ENCODE measurements around the gene PRKD2. TPM values are rescaled to one million over a fixed set of nuclear protein-coding genes. Genes with fewer than 3 reads are reported as not detected.
A peak's percentile ranks its signal among the peaks of the same experiment; 100 is the strongest.

The PRKD2 gene
- total RNA-seq, 1 donor: 50.4 TPM

- DNase-seq (ENCODE audit: low read depth in 2 of 3, low spot score in 2 of 3): no peak
Observed at GRCh38 chr19:46637224-46637623, 79.7 kb downstream of the PRKD2 start.

GRCh38 chr19:46635920-46636761 lies 80.8 kb downstream of the PRKD2 start, which contains the start of gene GNG8:
Gene GNG8, minus strand, starts transcription at chr19:46636202. Its CDS starts 1,520 bp downstream, at chr19:46634682.
- peak in 1 of 3 donors; percentile 35 for DNase-seq (ENCODE audit: low read depth in 2 of 3, low spot score in 2 of 3)

GRCh38 chr19:46634656-46635218 lies 82.2 kb downstream of the PRKD2 start:
- DNase-seq (ENCODE audit: low read depth in 2 of 3, low spot score in 2 of 3): no peak

GRCh38 chr19:46634045-46634655 lies 82.8 kb downstream of the PRKD2 start:
- peak; percentile 88 to 91 (median 91) for DNase-seq (ENCODE audit: low read depth in 2 of 3, low spot score in 2 of 3)

GRCh38 chr19:46633130-46633529 lies 83.8 kb downstream of the PRKD2 start:
- DNase-seq (ENCODE audit: low read depth in 2 of 3, low spot score in 2 of 3): no peak

GRCh38 chr19:46631481-46631880 lies 85.4 kb downstream of the PRKD2 start:
- DNase-seq (ENCODE audit: low read depth in 2 of 3, low spot score in 2 of 3): no peak

- DNase-seq (ENCODE audit: low read depth in 2 of 3, low spot score in 2 of 3): no peak
Observed at GRCh38 chr19:46630586-46631205, 86.2 kb downstream of the PRKD2 start.

- peak in 2 of 3 donors; percentile 82 to 91 for DNase-seq (ENCODE audit: low read depth in 2 of 3, low spot score in 2 of 3)
Observed at GRCh38 chr19:46629546-46630025, 87.3 kb downstream of the PRKD2 start.

GRCh38 chr19:46628970-46629369 lies 87.9 kb downstream of the PRKD2 start:
- peak in 1 of 3 donors; percentile 40 for DNase-seq (ENCODE audit: low read depth in 2 of 3, low spot score in 2 of 3)

GRCh38 chr19:46626446-46626845 lies 90.5 kb downstream of the PRKD2 start:
- no peak for DNase-seq (ENCODE audit: low read depth in 2 of 3, low spot score in 2 of 3)

- DNase-seq (ENCODE audit: low read depth in 2 of 3, low spot score in 2 of 3): no peak
Observed at GRCh38 chr19:46625731-46626130, 91.2 kb downstream of the PRKD2 start.

GRCh38 chr19:46624958-46625661 lies 91.8 kb downstream of the PRKD2 start, which contains the start of gene PTGIR:
Gene PTGIR, minus strand, starts transcription at chr19:46625089. Its CDS starts 864 bp downstream, at chr19:46624225.
- DNase-seq (ENCODE audit: low read depth in 2 of 3, low spot score in 2 of 3): peak in 1 of 3 donors; percentile 40

Small RNA genes within 50 kb of the gene (small RNA-seq; reads per million reads assigned to genes)
- gene MIR320E (not detected), gene RF00019 (not detected), gene RN7SL364P (not detected)

Other genes with a start within 250 kb of the PRKD2 start
- gene PNMA8A, start 245.6 kb downstream of the PRKD2 start, total RNA-seq: 7.3 TPM
- 0.81 TPM for gene PNMA8B, start 221.2 kb downstream of the PRKD2 start, total RNA-seq
- 76.2 TPM for gene CALM3, start 115.8 kb downstream of the PRKD2 start, total RNA-seq
- 4.3 TPM for gene PTGIR, start 92.0 kb downstream of the PRKD2 start, total RNA-seq
- gene GNG8, start 80.9 kb downstream of the PRKD2 start, total RNA-seq: not detected
- under 0.01 TPM for gene DACT3, start 55.9 kb downstream of the PRKD2 start, total RNA-seq
- 19.1 TPM for gene FKRP, start 28.9 kb upstream of the PRKD2 start, total RNA-seq
- gene STRN4, start 29.3 kb upstream of the PRKD2 start, total RNA-seq: 98.3 TPM
- 37.2 TPM for gene SLC1A5, start 71.5 kb upstream of the PRKD2 start, total RNA-seq
- 75.9 TPM for gene AP2S1, start 133.7 kb upstream of the PRKD2 start, total RNA-seq
- gene ARHGAP35, start 143.9 kb upstream of the PRKD2 start, total RNA-seq: 22.1 TPM